Neural cell (in vitro differentiated cells): ENCODE results near the gene ANTXR2. TPM values are rescaled to one million over a fixed set of nuclear protein-coding genes. Genes with fewer than 3 reads are reported as not detected.
A peak's percentile ranks its signal among the peaks of the same experiment; 100 is the strongest.

Experiments
- H2AFZ ChIP-seq: fragments of 200-600, 300-800 bp; sonication (generic), shearing (Covaris generic); 2 replicates; pipeline ENCODE4 v1.6.0; 2014; ENCODE audit warnings: low read depth, mild to moderate bottlenecking, antibody characterized with exemption, low read length, moderate library complexity
- H3F3A ChIP-seq: fragments of 200-600 bp; shearing (Covaris generic); 2 replicates; pipeline ENCODE4 v1.6.1; 2016; ENCODE audit warnings: mild to moderate bottlenecking, moderate library complexity, mixed read lengths, antibody characterized with exemption, low read length; ENCODE audit not compliant: insufficient read depth, poor library complexity, severe bottlenecking
- H3K27ac ChIP-seq: fragments of 200-600, 300-800 bp; sonication (generic), shearing (Covaris generic); 2 replicates; pipeline ENCODE4 v1.5.1; 2014; ENCODE audit warnings: mild to moderate bottlenecking, low read length, moderate library complexity
- H3K27me3 ChIP-seq: fragments of 300-800, 200-600 bp; sonication (generic), shearing (Covaris generic); 2 replicates; pipeline ENCODE4 v1.6.0; 2014; ENCODE audit warnings: mild to moderate bottlenecking, low read depth, low read length, moderate library complexity; ENCODE audit not compliant: insufficient read depth
- H3K36me3 ChIP-seq: fragments of 300-800, 200-600 bp; sonication (generic), shearing (Covaris generic); 2 replicates; pipeline ENCODE4 v1.5.1; 2014; ENCODE audit warnings: mild to moderate bottlenecking, antibody characterized with exemption, low read length, moderate library complexity; ENCODE audit not compliant: insufficient read depth
- H3K4me2 ChIP-seq: fragments of 300-800, 200-600 bp; sonication (generic), shearing (Covaris generic); 2 replicates; pipeline ENCODE4 v1.6.0; 2014; ENCODE audit warnings: mild to moderate bottlenecking, low read length
- H3K4me3 ChIP-seq: fragments of 300-800, 200-600 bp; sonication (generic), shearing (Covaris generic); 2 replicates; pipeline ENCODE4 v1.5.1; 2014; ENCODE audit warnings: mild to moderate bottlenecking, low read length, moderate library complexity
- H3K79me2 ChIP-seq: fragments of 200-600 bp; shearing (Covaris generic); replicated peaks from 2 replicates; pipeline ENCODE4 v1.6.0; 2014; ENCODE audit warnings: mild to moderate bottlenecking, low read length, moderate library complexity; ENCODE audit not compliant: insufficient read depth
- H3K9ac ChIP-seq: fragments of 300-800, 200-600 bp; sonication (generic), shearing (Covaris generic); 2 replicates; pipeline ENCODE4 v1.6.1; 2016; ENCODE audit warnings: mild to moderate bottlenecking, low read length, mixed read lengths
- H3K9me2 ChIP-seq: fragments of 200-600 bp; shearing (Covaris generic); 2 replicates; pipeline ENCODE4 v1.6.1; 2016; ENCODE audit warnings: mild to moderate bottlenecking, low read length, mixed read lengths; ENCODE audit not compliant: insufficient read depth
- H3K9me3 ChIP-seq: fragments of 200-600, 300-800 bp; sonication (generic), shearing (Covaris generic); 2 replicates; pipeline ENCODE4 v1.6.1; 2016; ENCODE audit warnings: mild to moderate bottlenecking, mixed run types, low read length, moderate library complexity, mixed read lengths
- H4K20me1 ChIP-seq: fragments of 200-600 bp; shearing (Covaris generic); 2 replicates; pipeline ENCODE4 v1.6.1; 2016; ENCODE audit warnings: mild to moderate bottlenecking, mixed run types; ENCODE audit not compliant: insufficient read depth
- EP300 ChIP-seq: fragments of 450-650 bp; conservative IDR thresholded peaks from 2 replicates; pipeline ENCODE4 v1.6.1; 2014; ENCODE audit warnings: antibody characterized with exemption, mild to moderate bottlenecking, moderate library complexity; ENCODE audit not compliant: poor library complexity, severe bottlenecking
- EZH2 ChIP-seq: fragments of 200-600, 300-800 bp; shearing (Covaris generic), sonication (generic); IDR thresholded peaks from 2 replicates; pipeline ENCODE4 v1.6.1; 2014; ENCODE audit warnings: antibody characterized with exemption, low read length, borderline replicate concordance, mild to moderate bottlenecking; ENCODE audit not compliant: insufficient read depth, poor library complexity, severe bottlenecking
- MXI1 ChIP-seq: fragments of 450-650 bp; conservative IDR thresholded peaks from 2 replicates; pipeline ENCODE4 v1.6.1; 2014; ENCODE audit warnings: antibody characterized with exemption, mild to moderate bottlenecking; ENCODE audit not compliant: poor library complexity, severe bottlenecking
- POLR2AphosphoS5 ChIP-seq: IDR thresholded peaks from 2 replicates; pipeline ENCODE4 v1.6.1; 2012
- RAD21 ChIP-seq: fragments of 450-650 bp; conservative IDR thresholded peaks from 2 replicates; pipeline ENCODE4 v1.6.1; 2014; ENCODE audit warnings: antibody characterized with exemption, mild to moderate bottlenecking, moderate library complexity
- SMC3 ChIP-seq: fragments of 450-650 bp; conservative IDR thresholded peaks from 2 replicates; pipeline ENCODE4 v1.6.1; 2014; ENCODE audit warnings: antibody characterized with exemption, mild to moderate bottlenecking, moderate library complexity; ENCODE audit not compliant: poor library complexity
- TAF1 ChIP-seq: IDR thresholded peaks from 2 replicates; pipeline ENCODE4 v1.6.1; 2012; ENCODE audit warnings: low read depth
- polyA plus RNA-seq: library from polyadenylated mRNA; depleted of rRNA; stranded (reverse); fragments of >200 nt; gene quantifications from 2 replicates; pipeline ENCODE4 v1.2.3, GENCODE V29; 2014
- TF ChIP-seq, protein P1 (sequence below): fragments of 450-650 bp; IDR thresholded peaks from 2 replicates; pipeline ENCODE4 v1.5.1; 2014; ENCODE audit warnings: antibody characterized with exemption, mild to moderate bottlenecking, moderate library complexity; ENCODE audit not compliant: poor library complexity, severe bottlenecking
- TF ChIP-seq, protein P2 (sequence below): IDR thresholded peaks from 2 replicates; pipeline ENCODE4 v1.6.1; 2012; ENCODE audit warnings: borderline replicate concordance

Gene ANTXR2
- polyA plus RNA-seq, 1 donor from 2014 or later = 31.7 TPM

DNA sequence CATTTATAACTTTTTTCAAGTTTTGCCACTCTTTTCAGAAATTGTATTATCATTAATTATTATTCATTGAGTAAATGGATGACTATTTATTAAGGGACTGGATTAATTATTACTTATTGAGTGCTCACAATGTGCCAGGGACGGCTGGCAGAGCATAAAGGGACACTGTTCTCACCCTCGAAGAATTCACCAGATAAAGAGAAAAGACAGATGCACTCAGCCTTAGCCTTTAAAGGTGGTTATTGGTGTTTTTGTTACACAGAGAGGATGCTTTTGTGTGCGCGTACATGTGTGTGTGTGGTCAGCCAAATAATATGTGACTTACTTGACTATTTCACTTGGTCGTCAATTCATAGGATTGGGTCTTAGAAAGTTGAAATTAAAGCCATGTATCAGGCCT lies 187.0 kb downstream of the ANTXR2 start:
- Histone ChIP-seq H3K9me2 (no peaks in the 10 kb centered on the region), H3K79me2 (no peaks in the 10 kb centered on the region), H3K9ac (no peak overlapping the region), H3K4me3 (no peak overlapping the region), H3K9me3 (no peaks in the 10 kb centered on the region), H3K27me3 (no peaks in the 10 kb centered on the region), H3K4me2 (no peak overlapping the region), H2AFZ (no peak overlapping the region), H3F3A (no peaks in the 10 kb centered on the region), H4K20me1 (no peaks in the 10 kb centered on the region), H3K27ac (no peak overlapping the region), H3K36me3 (no peaks in the 10 kb centered on the region)
- TF ChIP-seq EZH2 = no peak

DNA sequence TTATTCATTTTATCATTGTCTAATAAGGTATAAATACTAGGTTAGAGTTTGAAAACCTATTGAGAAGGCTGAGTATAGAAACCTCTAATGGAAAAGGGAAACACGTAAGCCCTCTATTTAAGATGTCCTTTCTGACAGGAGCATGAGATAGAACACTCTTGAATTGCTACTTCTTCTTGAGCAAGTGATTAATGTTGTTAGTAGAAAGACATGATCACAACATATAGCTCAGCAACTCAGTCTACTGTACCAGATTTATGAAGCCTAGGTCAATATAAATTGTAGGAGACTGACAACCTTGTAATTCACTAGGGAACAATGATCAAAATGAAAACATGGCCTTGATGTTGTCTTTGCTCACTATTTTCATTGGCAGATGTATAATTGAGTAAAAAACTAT lies 189.7 kb downstream of the ANTXR2 start:
- Histone ChIP-seq H3K27ac (no peak overlapping the region), H3K9me3 (no peaks in the 10 kb centered on the region), H3K9me2 (no peaks in the 10 kb centered on the region), H3K79me2 (no peaks in the 10 kb centered on the region), H3K36me3 (no peaks in the 10 kb centered on the region), H3K27me3 (no peaks in the 10 kb centered on the region), H3F3A (no peaks in the 10 kb centered on the region), H3K4me2 (no peak overlapping the region), H3K9ac (no peak overlapping the region), H3K4me3 (no peak overlapping the region), H4K20me1 (no peaks in the 10 kb centered on the region), H2AFZ (no peak overlapping the region)
- TF ChIP-seq EP300 (no peak), POLR2AphosphoS5 (peak; percentile 19), TAF1 (no peak)

DNA sequence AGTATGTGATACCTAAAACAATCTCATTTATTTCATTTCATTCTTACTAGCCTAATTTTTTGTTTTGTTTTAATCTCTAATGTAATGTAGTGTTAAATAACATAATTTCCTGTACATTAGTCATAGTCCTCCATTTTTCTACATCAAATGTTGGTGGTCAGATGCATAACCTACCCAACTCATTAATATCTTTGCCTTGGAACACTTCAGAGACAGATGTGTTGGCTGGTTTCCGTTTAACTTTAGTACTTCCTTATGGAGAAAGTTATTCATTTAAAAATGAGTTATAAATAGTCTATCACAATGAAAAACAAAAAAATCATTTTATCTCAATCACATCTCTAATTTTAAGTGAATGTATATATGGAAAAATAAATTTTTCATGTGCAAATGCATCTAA lies 190.2 kb downstream of the ANTXR2 start:
- Histone ChIP-seq H3K9ac (no peak overlapping the region), H2AFZ (no peak overlapping the region), H3F3A (no peaks in the 10 kb centered on the region), H4K20me1 (no peaks in the 10 kb centered on the region), H3K9me3 (no peaks in the 10 kb centered on the region), H3K27ac (no peak overlapping the region), H3K79me2 (no peaks in the 10 kb centered on the region), H3K27me3 (no peaks in the 10 kb centered on the region), H3K4me2 (no peak overlapping the region), H3K9me2 (no peaks in the 10 kb centered on the region), H3K4me3 (no peak overlapping the region), H3K36me3 (no peaks in the 10 kb centered on the region)
- TF ChIP-seq EZH2 = no peak
- no peak for TF ChIP-seq RAD21
- TF ChIP-seq POLR2AphosphoS5 = no peak
- no peak for TF ChIP-seq SMC3

DNA sequence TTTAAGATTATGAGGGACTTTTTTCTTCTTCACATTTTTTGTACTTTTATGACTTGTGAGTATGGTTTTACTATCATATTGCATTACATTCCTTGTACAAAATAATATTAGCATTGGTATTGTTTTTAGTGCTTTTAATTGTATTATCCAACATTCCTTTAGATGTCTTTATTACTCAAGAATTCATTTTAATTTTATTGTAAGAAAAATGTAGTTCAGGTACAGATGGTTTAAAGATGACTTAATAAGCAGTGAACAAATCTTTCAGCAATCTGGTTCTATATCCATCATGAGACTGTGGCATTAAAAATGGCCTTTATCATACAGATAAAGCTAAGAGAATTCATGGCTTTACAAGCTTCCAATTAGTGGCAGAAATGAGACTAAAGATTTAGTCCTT lies 191.6 kb downstream of the ANTXR2 start:
- Histone ChIP-seq H2AFZ (no peak overlapping the region), H4K20me1 (no peaks in the 10 kb centered on the region), H3F3A (no peaks in the 10 kb centered on the region), H3K9ac (no peak overlapping the region), H3K27ac (no peak overlapping the region), H3K27me3 (no peaks in the 10 kb centered on the region), H3K9me3 (no peaks in the 10 kb centered on the region), H3K9me2 (no peaks in the 10 kb centered on the region), H3K36me3 (no peaks in the 10 kb centered on the region), H3K79me2 (no peaks in the 10 kb centered on the region), H3K4me3 (no peak overlapping the region), H3K4me2 (no peak overlapping the region)
- TF ChIP-seq RAD21 (no peak), SMC3 (no peak), EZH2 (no peak), TAF1 (no peak), MXI1 (no peak), EP300 (no peak), POLR2AphosphoS5 (no peak)
- TF ChIP-seq, protein P1, sequence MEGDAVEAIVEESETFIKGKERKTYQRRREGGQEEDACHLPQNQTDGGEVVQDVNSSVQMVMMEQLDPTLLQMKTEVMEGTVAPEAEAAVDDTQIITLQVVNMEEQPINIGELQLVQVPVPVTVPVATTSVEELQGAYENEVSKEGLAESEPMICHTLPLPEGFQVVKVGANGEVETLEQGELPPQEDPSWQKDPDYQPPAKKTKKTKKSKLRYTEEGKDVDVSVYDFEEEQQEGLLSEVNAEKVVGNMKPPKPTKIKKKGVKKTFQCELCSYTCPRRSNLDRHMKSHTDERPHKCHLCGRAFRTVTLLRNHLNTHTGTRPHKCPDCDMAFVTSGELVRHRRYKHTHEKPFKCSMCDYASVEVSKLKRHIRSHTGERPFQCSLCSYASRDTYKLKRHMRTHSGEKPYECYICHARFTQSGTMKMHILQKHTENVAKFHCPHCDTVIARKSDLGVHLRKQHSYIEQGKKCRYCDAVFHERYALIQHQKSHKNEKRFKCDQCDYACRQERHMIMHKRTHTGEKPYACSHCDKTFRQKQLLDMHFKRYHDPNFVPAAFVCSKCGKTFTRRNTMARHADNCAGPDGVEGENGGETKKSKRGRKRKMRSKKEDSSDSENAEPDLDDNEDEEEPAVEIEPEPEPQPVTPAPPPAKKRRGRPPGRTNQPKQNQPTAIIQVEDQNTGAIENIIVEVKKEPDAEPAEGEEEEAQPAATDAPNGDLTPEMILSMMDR = no peak
- TF ChIP-seq, protein P2, sequence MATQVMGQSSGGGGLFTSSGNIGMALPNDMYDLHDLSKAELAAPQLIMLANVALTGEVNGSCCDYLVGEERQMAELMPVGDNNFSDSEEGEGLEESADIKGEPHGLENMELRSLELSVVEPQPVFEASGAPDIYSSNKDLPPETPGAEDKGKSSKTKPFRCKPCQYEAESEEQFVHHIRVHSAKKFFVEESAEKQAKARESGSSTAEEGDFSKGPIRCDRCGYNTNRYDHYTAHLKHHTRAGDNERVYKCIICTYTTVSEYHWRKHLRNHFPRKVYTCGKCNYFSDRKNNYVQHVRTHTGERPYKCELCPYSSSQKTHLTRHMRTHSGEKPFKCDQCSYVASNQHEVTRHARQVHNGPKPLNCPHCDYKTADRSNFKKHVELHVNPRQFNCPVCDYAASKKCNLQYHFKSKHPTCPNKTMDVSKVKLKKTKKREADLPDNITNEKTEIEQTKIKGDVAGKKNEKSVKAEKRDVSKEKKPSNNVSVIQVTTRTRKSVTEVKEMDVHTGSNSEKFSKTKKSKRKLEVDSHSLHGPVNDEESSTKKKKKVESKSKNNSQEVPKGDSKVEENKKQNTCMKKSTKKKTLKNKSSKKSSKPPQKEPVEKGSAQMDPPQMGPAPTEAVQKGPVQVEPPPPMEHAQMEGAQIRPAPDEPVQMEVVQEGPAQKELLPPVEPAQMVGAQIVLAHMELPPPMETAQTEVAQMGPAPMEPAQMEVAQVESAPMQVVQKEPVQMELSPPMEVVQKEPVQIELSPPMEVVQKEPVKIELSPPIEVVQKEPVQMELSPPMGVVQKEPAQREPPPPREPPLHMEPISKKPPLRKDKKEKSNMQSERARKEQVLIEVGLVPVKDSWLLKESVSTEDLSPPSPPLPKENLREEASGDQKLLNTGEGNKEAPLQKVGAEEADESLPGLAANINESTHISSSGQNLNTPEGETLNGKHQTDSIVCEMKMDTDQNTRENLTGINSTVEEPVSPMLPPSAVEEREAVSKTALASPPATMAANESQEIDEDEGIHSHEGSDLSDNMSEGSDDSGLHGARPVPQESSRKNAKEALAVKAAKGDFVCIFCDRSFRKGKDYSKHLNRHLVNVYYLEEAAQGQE = no peak
